Measurements from ENCODE around the gene USP17L30.
"Not testable (repeated sequence)": the region's sequence is repeated elsewhere in the genome, so short reads cannot be mapped to it uniquely, and the experiment has no call there.

USP17L30 gene

DNA sequence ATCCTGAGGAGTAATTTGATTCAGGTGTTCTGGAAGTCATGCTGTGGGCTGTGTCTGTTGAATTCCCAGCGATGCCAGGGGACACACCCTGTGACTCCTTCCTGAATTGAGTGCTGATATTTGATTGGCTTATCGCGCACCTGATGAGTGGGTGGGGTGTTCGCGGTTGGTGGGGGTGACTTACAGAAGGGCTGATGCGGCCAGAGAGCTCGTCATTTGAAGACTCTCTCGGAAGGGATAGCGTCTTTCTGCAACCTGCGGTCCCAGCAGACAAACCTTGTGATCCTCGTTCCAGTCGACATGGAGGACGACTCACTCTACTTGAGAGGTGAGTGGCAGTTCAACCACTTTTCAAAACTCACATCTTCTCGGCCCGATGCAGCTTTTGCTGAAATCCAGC is at the start of gene USP17L30:
Gene USP17L30, plus strand, starts transcription at position 301 of the 400 bp plus-strand sequence. Its CDS starts 0 bp downstream, at position 301.
- not testable (repeated sequence) for DNase-seq (ENCODE audit: low read depth)

DNA sequence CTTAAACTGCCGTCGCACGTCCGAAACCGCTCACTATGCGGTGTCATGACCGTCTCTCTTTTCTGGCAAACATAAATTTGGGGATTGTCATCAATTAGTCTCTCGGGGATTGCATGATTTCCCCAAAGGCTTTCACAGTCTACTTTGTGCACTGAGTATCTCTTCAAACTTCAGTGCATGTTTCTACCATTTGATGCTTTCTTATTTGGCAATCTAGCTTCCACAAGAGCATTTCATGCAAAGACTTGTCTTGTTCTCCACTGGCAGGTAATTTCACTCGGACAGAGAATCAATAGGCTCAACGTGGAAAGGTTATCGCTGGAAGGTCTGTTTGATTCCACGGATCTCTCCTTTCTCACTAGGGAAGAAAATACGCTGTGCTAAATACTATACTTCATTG is 38.7 kb upstream of the USP17L30 start:
- DNase-seq (ENCODE audit: low read depth) = not testable (repeated sequence)

- DNase-seq (ENCODE audit: low read depth) = not testable (repeated sequence)
Measured at GRCh38 chr4:9324865-9325264, 38.1 kb upstream of the USP17L30 start, which contains the start of gene USP17L24. TSS of gene USP17L24 (plus strand) at chr4:9325165. CDS start at chr4:9325165, 0 bp downstream.

- not testable (repeated sequence) for DNase-seq (ENCODE audit: low read depth)
Measured at GRCh38 chr4:9329611-9330010, 33.3 kb upstream of the USP17L30 start, which contains the start of gene USP17L25. TSS of gene USP17L25 (plus strand) at chr4:9329911. CDS start at chr4:9329911, 0 bp downstream.

GRCh38 chr4:9334358-9334757 is 28.6 kb upstream of the USP17L30 start, which contains the start of gene USP17L26:
TSS of gene USP17L26 (plus strand) at chr4:9334658. CDS start at chr4:9334658, 0 bp downstream.
- DNase-seq (ENCODE audit: low read depth) = not testable (repeated sequence)

DNA sequence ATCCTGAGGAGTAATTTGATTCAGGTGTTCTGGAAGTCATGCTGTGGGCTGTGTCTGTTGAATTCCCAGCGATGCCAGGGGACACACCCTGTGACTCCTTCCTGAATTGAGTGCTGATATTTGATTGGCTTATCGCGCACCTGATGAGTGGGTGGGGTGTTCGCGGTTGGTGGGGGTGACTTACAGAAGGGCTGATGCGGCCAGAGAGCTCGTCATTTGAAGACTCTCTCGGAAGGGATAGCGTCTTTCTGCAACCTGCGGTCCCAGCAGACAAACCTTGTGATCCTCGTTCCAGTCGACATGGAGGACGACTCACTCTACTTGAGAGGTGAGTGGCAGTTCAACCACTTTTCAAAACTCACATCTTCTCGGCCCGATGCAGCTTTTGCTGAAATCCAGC is 23.8 kb upstream of the USP17L30 start, which contains the start of gene USP17L5:
Gene USP17L5, plus strand, starts transcription at position 301 of the 400 bp plus-strand sequence. Its CDS starts 0 bp downstream, at position 301.
- not testable (repeated sequence) for DNase-seq (ENCODE audit: low read depth)

GRCh38 chr4:9343848-9344247 is 19.1 kb upstream of the USP17L30 start, which contains the start of gene USP17L27:
TSS of gene USP17L27 (plus strand) at chr4:9344148. CDS start at chr4:9344148, 0 bp downstream.
- DNase-seq (ENCODE audit: low read depth) = not testable (repeated sequence)

- DNase-seq (ENCODE audit: low read depth) = not testable (repeated sequence)
Measured at GRCh38 chr4:9348593-9348992, 14.3 kb upstream of the USP17L30 start, which contains the start of gene USP17L28. TSS of gene USP17L28 (plus strand) at chr4:9348893. CDS start at chr4:9348893, 0 bp downstream.

DNA sequence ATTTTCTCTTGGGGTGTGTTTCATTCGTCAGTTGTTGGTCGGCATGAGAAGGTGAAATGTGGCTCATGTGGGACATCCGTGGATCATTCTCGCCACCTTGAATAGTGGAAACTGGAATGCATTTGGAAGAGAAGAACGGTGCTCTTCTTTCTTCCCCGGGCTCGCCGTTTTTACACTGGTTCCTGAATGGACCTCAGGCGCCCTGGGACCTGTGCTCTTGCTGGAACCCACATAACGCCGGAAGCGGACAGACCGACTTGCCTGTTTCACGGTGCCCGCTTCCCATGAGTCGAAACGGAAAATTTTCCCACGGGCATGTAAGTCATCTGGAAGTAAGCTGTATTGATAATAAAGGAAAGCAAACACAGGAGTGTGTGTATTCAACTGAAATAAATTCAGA is 12.1 kb upstream of the USP17L30 start:
- DNase-seq (ENCODE audit: low read depth) = not testable (repeated sequence)

DNA sequence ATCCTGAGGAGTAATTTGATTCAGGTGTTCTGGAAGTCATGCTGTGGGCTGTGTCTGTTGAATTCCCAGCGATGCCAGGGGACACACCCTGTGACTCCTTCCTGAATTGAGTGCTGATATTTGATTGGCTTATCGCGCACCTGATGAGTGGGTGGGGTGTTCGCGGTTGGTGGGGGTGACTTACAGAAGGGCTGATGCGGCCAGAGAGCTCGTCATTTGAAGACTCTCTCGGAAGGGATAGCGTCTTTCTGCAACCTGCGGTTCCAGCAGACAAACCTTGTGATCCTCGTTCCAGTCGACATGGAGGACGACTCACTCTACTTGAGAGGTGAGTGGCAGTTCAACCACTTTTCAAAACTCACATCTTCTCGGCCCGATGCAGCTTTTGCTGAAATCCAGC is 9.6 kb upstream of the USP17L30 start, which contains the start of gene USP17L29:
Gene USP17L29, plus strand, starts transcription at position 301 of the 400 bp plus-strand sequence. Its CDS starts 0 bp downstream, at position 301.
- not testable (repeated sequence) for DNase-seq (ENCODE audit: low read depth)

DNA sequence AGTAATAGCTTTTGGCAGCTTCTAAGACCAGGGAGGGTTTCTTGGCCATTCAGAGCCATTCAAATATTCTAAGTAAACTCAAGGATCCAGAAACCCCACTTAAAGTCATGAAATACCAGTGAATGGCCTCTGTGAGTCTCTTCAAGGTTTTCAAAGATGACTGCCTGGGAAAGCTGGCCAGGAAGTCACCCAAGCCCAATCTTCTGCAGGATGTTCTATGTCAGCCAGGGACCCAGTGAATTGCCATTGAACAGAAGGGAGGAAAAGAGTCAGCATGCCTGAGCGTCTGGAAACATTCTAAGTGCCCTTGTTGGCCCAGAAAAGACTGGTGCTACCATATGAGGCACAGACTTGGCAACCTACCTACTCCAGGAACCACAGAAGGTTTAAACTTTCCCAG is 17.0 kb downstream of the USP17L30 start:
- not testable (repeated sequence) for DNase-seq (ENCODE audit: low read depth)

- peak; percentile 28 for DNase-seq (ENCODE audit: low read depth)
Measured at GRCh38 chr4:9381012-9381534, 18.1 kb downstream of the USP17L30 start.

- DNase-seq (ENCODE audit: low read depth) = no peak
Measured at GRCh38 chr4:9384126-9384525, 21.2 kb downstream of the USP17L30 start.

DNA sequence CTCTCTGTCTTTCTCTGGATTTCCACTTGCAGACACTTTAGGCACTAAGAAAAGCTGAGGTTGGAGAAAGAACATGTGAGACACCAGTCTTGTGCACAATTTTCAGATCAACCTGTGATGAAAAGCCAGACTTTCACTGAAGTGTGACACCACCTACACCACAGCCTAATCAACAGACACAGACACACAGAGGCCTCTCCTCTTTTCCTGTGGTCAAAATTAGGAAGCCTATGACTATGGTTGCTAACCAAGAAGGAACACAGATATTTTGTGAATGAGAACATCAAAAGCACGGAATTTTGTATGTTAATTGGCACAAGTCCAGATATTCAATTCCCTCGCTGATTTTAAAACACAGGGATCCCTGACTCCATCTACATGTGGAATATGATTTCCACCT is 26.1 kb downstream of the USP17L30 start:
- not testable (repeated sequence) for DNase-seq (ENCODE audit: low read depth)

DNA sequence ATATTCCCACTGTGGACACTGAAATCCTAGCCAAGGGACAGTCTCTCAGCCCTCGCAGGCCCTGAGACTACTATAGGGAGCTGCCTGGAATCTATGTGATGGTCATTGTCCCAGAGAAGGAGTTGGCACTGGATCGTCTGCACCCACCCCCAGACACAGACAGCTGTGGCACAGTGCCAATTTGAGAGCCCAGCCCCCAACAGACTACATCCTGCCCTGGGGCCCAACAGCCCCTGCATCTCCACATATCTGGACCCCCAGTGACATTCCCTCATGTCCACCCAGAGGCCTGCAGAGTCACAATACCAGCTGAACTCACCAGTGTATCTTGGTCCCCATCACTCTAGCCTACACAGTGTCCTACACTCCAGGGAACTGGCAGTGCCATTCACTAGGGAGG is 42.8 kb downstream of the USP17L30 start:
- not testable (repeated sequence) for DNase-seq (ENCODE audit: low read depth)

DNA sequence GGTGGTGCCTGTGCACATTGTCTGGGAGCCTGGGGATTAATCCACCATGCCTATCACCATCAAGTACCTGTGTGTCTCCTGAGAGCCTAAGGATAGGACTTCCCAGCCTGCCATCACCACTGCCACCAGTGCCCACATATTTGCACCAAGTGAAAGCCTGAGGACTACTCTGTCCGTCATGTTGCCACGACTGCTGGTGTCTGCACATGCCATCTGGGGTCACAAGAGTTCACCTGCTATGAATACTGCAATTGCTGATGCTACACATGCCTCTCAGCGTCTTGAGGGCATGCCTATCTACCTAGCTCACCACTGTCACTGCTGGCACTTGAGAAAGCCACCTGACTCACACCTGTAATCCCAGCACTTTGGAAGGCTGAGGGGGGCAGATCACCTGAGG is 43.6 kb downstream of the USP17L30 start:
- DNase-seq (ENCODE audit: low read depth) = not testable (repeated sequence)

- no peak for DNase-seq (ENCODE audit: low read depth)
Measured at GRCh38 chr4:9409793-9410192, 46.9 kb downstream of the USP17L30 start.

Data from activated T-cell treated with anti-CD3 and anti-CD28 coated beads for 1 hour (primary cell).